Rectal smooth muscle tissue (tissue), 1 donor: ENCODE results near the gene ANXA2R.
A peak's percentile ranks its signal among the peaks of the same experiment; 100 is the strongest.

ENCODE experiments used
- H3K27ac ChIP-seq: one replicate; pipeline ENCODE4 v1.7.0; 2013; ENCODE audit warnings: low read depth, low read length, inconsistent platforms
- H3K27me3 ChIP-seq: one replicate; pipeline ENCODE4 v1.7.0; 2013; ENCODE audit warnings: low read length; ENCODE audit not compliant: control insufficient read depth, insufficient read depth
- H3K36me3 ChIP-seq: one replicate; pipeline ENCODE4 v1.7.0; 2013; ENCODE audit warnings: low read length; ENCODE audit not compliant: control insufficient read depth, insufficient read depth
- H3K4me1 ChIP-seq: one replicate; pipeline ENCODE4 v1.7.0; 2013; ENCODE audit warnings: low read length; ENCODE audit not compliant: control insufficient read depth, insufficient read depth
- H3K4me3 ChIP-seq: one replicate; pipeline ENCODE4 v1.7.0; 2013; ENCODE audit warnings: low read length
- H3K9ac ChIP-seq: one replicate; pipeline ENCODE4 v1.7.0; 2013; ENCODE audit warnings: low read length

The ANXA2R gene

GRCh38 chr5:43045236-43045635 is 5.1 kb upstream of the ANXA2R start:
- no peak overlapping the region for H3K9ac ChIP-seq
- H3K27me3 ChIP-seq = peaks cover 16% of the 10 kb centered on the region
- no peaks in the 10 kb centered on the region for H3K36me3 ChIP-seq
- no peak overlapping the region for H3K27ac ChIP-seq
- no peak overlapping the region for H3K4me3 ChIP-seq
- H3K4me1 ChIP-seq = peaks cover 8% of the 10 kb centered on the region

GRCh38 chr5:43044181-43044914 is 4.2 kb upstream of the ANXA2R start:
- no peaks in the 10 kb centered on the region for H3K36me3 ChIP-seq
- H3K9ac ChIP-seq = no peak overlapping the region
- peaks cover 8% of the 10 kb centered on the region for H3K4me1 ChIP-seq
- H3K27me3 ChIP-seq = peaks cover 16% of the 10 kb centered on the region
- no peak overlapping the region for H3K27ac ChIP-seq
- H3K4me3 ChIP-seq = no peak overlapping the region

- Histone ChIP-seq H3K36me3 (no peaks in the 10 kb centered on the region), H3K4me3 (peak overlapping the region; percentile 91), H3K27me3 (peaks cover 18% of the 10 kb centered on the region), H3K4me1 (peaks cover 8% of the 10 kb centered on the region), H3K9ac (no peak overlapping the region), H3K27ac (peak overlapping the region; percentile 83)
Observed at GRCh38 chr5:43043400-43043756, 3.3 kb upstream of the ANXA2R start.

- peak overlapping the region; percentile 91 for H3K4me3 ChIP-seq
- H3K36me3 ChIP-seq = no peaks in the 10 kb centered on the region
- H3K27ac ChIP-seq = peak overlapping the region; percentile 83
- H3K4me1 ChIP-seq = peaks cover 8% of the 10 kb centered on the region
- peak overlapping the region; percentile 47 for H3K9ac ChIP-seq
- peaks cover 22% of the 10 kb centered on the region for H3K27me3 ChIP-seq
Observed at GRCh38 chr5:43042626-43043399, 2.7 kb upstream of the ANXA2R start.

- Histone ChIP-seq H3K36me3 (no peaks in the 10 kb centered on the region), H3K4me3 (peak overlapping the region; percentile 91), H3K27ac (peak overlapping the region; percentile 83), H3K27me3 (peaks cover 25% of the 10 kb centered on the region), H3K4me1 (peaks cover 8% of the 10 kb centered on the region), H3K9ac (peak overlapping the region; percentile 61)
Observed at GRCh38 chr5:43042176-43042625, 2.1 kb upstream of the ANXA2R start.

- Histone ChIP-seq H3K27ac (peak overlapping the region; percentile 83), H3K9ac (peak overlapping the region; percentile 61), H3K4me1 (peaks cover 8% of the 10 kb centered on the region), H3K27me3 (peaks cover 27% of the 10 kb centered on the region), H3K36me3 (no peaks in the 10 kb centered on the region), H3K4me3 (peak overlapping the region; percentile 91)
Observed at GRCh38 chr5:43041669-43042175, 1.6 kb upstream of the ANXA2R start.

- peak overlapping the region; percentile 61 for H3K9ac ChIP-seq
- peak overlapping the region; percentile 91 for H3K4me3 ChIP-seq
- peaks cover 8% of the 10 kb centered on the region for H3K4me1 ChIP-seq
- H3K27ac ChIP-seq = peak overlapping the region; percentile 83
- peaks cover 27% of the 10 kb centered on the region for H3K27me3 ChIP-seq
- H3K36me3 ChIP-seq = no peaks in the 10 kb centered on the region
Observed at GRCh38 chr5:43041110-43041668, 1.1 kb upstream of the ANXA2R start.

GRCh38 chr5:43039471-43040286 is 440 bp downstream of the ANXA2R start:
- H3K36me3 ChIP-seq = no peaks in the 10 kb centered on the region
- H3K4me1 ChIP-seq = peaks cover 8% of the 10 kb centered on the region
- H3K4me3 ChIP-seq = peak overlapping the region; percentile 91
- H3K27ac ChIP-seq = peak overlapping the region; percentile 18
- H3K9ac ChIP-seq = peak overlapping the region; percentile 45
- H3K27me3 ChIP-seq = peaks cover 27% of the 10 kb centered on the region

- H3K27ac ChIP-seq = no peak overlapping the region
- H3K9ac ChIP-seq = peak overlapping the region; percentile 45
Observed at GRCh38 chr5:43039152-43039470, 1.0 kb downstream of the ANXA2R start.

GRCh38 chr5:43038496-43038989 is 1.6 kb downstream of the ANXA2R start:
- peaks cover 8% of the 10 kb centered on the region for H3K4me1 ChIP-seq
- no peak overlapping the region for H3K27ac ChIP-seq
- H3K27me3 ChIP-seq = peaks cover 26% of the 10 kb centered on the region
- H3K9ac ChIP-seq = no peak overlapping the region
- H3K4me3 ChIP-seq = peak overlapping the region; percentile 48
- no peaks in the 10 kb centered on the region for H3K36me3 ChIP-seq

More at GRCh38 chr5:43039152-43039470, 1.0 kb downstream of the ANXA2R start:
- no peaks in the 10 kb centered on the region for H3K36me3 ChIP-seq
- H3K4me3 ChIP-seq = peak overlapping the region; percentile 91
- H3K4me1 ChIP-seq = peaks cover 8% of the 10 kb centered on the region
- peaks cover 25% of the 10 kb centered on the region for H3K27me3 ChIP-seq

- no peak overlapping the region for H3K9ac ChIP-seq
- peaks cover 24% of the 10 kb centered on the region for H3K27me3 ChIP-seq
- H3K4me3 ChIP-seq = peak overlapping the region; percentile 48
- no peak overlapping the region for H3K27ac ChIP-seq
- no peaks in the 10 kb centered on the region for H3K36me3 ChIP-seq
- peaks cover 4% of the 10 kb centered on the region for H3K4me1 ChIP-seq
Observed at GRCh38 chr5:43037636-43038495, 2.3 kb downstream of the ANXA2R start.
